IMR-90 (cell line): ENCODE data around the gene KCNJ2. TPM values are rescaled to one million over a fixed set of nuclear protein-coding genes. Genes with fewer than 3 reads are reported as not detected.

ENCODE experiments used
- ATAC-seq: fragments of 200-7000 bp; cut with Tn5 transposase; 2 replicates; pipeline ENCODE4 v1.9.1; 2020; ENCODE audit warnings: low read depth, mild to moderate bottlenecking, moderate library complexity
- BruUV-seq: library from RNA; stranded (reverse); fragments of 400-500 nt; replicated peaks from 2 replicates; lab custom pipeline; 2021; lab: Mats Ljungman, UMichigan
- CTCF ChIA-PET: fragments of 300-600 bp; formaldehyde crosslinking; extraction: SDS; loops from one replicate; lab custom pipeline; 2021; ENCODE audit warnings: antibody characterized with exemption; lab: Yijun Ruan, JAX
- POLR2A ChIA-PET: fragments of 300-600 bp; sonication (Branson Sonifier 250); formaldehyde crosslinking; loops from one replicate; lab custom pipeline; 2022; ENCODE audit warnings: antibody characterized with exemption; ENCODE audit not compliant: unreplicated experiment; lab: Charles Lee
- DNase-seq: peaks from one replicate; pipeline ENCODE4 v3.0.0; 2013
- H2AFZ ChIP-seq: replicated peaks from 2 replicates; pipeline ENCODE3; 2013; ENCODE audit warnings: low read length, mild to moderate bottlenecking; ENCODE audit not compliant: poor library complexity
- H2AK5ac ChIP-seq: 2 replicates; pipeline ENCODE4 v1.6.1; 2013; ENCODE audit warnings: low read depth, low read length, inconsistent platforms
- H2AK9ac ChIP-seq: replicated peaks from 2 replicates; pipeline ENCODE3; 2013; ENCODE audit warnings: mild to moderate bottlenecking, low read depth, low read length, moderate library complexity; ENCODE audit not compliant: poor library complexity
- H2BK120ac ChIP-seq: 2 replicates; pipeline ENCODE4 v1.6.1; 2013; ENCODE audit warnings: low read depth, low read length, inconsistent platforms
- H2BK15ac ChIP-seq: 3 replicates; pipeline ENCODE4 v1.6.1; 2013; ENCODE audit warnings: low read depth, low read length, inconsistent platforms
- H2BK20ac ChIP-seq: 2 replicates; pipeline ENCODE4 v1.6.1; 2013; ENCODE audit warnings: low read depth, mild to moderate bottlenecking, inconsistent platforms, low read length, moderate library complexity
- H2BK5ac ChIP-seq: 2 replicates; pipeline ENCODE4 v1.6.1; 2013; ENCODE audit warnings: mild to moderate bottlenecking, low read depth, low read length, inconsistent platforms; ENCODE audit not compliant: poor library complexity, severe bottlenecking
- H3K14ac ChIP-seq: replicated peaks from 2 replicates; pipeline ENCODE4 v1.6.1; 2013; ENCODE audit warnings: low read depth, low read length, inconsistent platforms
- H3K18ac ChIP-seq: 2 replicates; pipeline ENCODE4 v1.6.1; 2013; ENCODE audit warnings: low read depth, low read length, control low read depth
- H3K23ac ChIP-seq: 2 replicates; pipeline ENCODE4 v1.6.1; 2013; ENCODE audit warnings: low read depth, low read length, inconsistent platforms
- H3K27ac ChIP-seq: 2 replicates; pipeline ENCODE4 v1.5.1; 2013; ENCODE audit warnings: mild to moderate bottlenecking, control low read depth, low read length; ENCODE audit not compliant: insufficient read depth
- H3K27me3 ChIP-seq: 2 replicates; pipeline ENCODE4 v1.6.1; 2013; ENCODE audit warnings: low read length; ENCODE audit not compliant: control insufficient read depth, insufficient read depth
- H3K36me3 ChIP-seq: 2 replicates; pipeline ENCODE4 v1.6.1; 2013; ENCODE audit warnings: low read length, mixed read lengths; ENCODE audit not compliant: control insufficient read depth, insufficient read depth
- H3K4ac ChIP-seq: 2 replicates; pipeline ENCODE4 v1.6.1; 2013; ENCODE audit warnings: low read depth, low read length, inconsistent platforms
- H3K4me1 ChIP-seq: 2 replicates; pipeline ENCODE4 v1.6.1; 2013; ENCODE audit warnings: low read length, mixed read lengths; ENCODE audit not compliant: control insufficient read depth, insufficient read depth
- H3K4me2 ChIP-seq: 2 replicates; pipeline ENCODE4 v1.6.1; 2013; ENCODE audit warnings: low read depth, mild to moderate bottlenecking, control low read depth, low read length, moderate library complexity
- H3K4me3 ChIP-seq: 2 replicates; pipeline ENCODE4 v1.5.1; 2013; ENCODE audit warnings: low read depth, mild to moderate bottlenecking, control low read depth, low read length, moderate library complexity; ENCODE audit not compliant: insufficient read depth
- H3K56ac ChIP-seq: 2 replicates; pipeline ENCODE4 v1.6.1; 2013; ENCODE audit warnings: low read length, inconsistent platforms; ENCODE audit not compliant: insufficient read depth; ENCODE audit errors: extremely low read depth
- H3K79me1 ChIP-seq, 2 experiments: 2 replicates each; pipeline ENCODE4 v1.6.1; 2013; ENCODE audit warnings: low read length in 2 of 2, inconsistent platforms in 1 of 2, low read depth in 1 of 2
- H3K9ac ChIP-seq: 2 replicates; pipeline ENCODE4 v1.6.1; 2013; ENCODE audit warnings: low read depth, low read length, control low read depth
- H3K9me1 ChIP-seq: 2 replicates; pipeline ENCODE4 v1.6.1; 2013; ENCODE audit warnings: low read length, inconsistent platforms; ENCODE audit not compliant: insufficient read depth
- H3K9me3 ChIP-seq: 2 replicates; pipeline ENCODE4 v1.6.1; 2013; ENCODE audit warnings: low read length; ENCODE audit not compliant: control insufficient read depth, insufficient read depth
- H4K20me1 ChIP-seq: 2 replicates; pipeline ENCODE4 v1.6.1; 2013; ENCODE audit warnings: low read length, inconsistent platforms; ENCODE audit not compliant: insufficient read depth
- H4K5ac ChIP-seq: 2 replicates; pipeline ENCODE4 v1.6.1; 2013; ENCODE audit warnings: mild to moderate bottlenecking, low read depth, low read length, control low read depth
- H4K8ac ChIP-seq, 2 experiments: 2 replicates each; pipeline ENCODE4 v1.6.1; 2013; ENCODE audit warnings: low read depth in 2 of 2, low read length in 2 of 2, control low read depth in 1 of 2, inconsistent platforms in 1 of 2
- H4K91ac ChIP-seq: 2 replicates; pipeline ENCODE4 v1.6.1; 2013; ENCODE audit warnings: low read depth, low read length, inconsistent platforms; ENCODE audit not compliant: insufficient read depth
- CHD1 ChIP-seq: IDR thresholded peaks from 2 replicates; pipeline ENCODE4 v1.6.1; 2012; ENCODE audit warnings: low read depth, low read length, improper control_type of control experiment
- FOS ChIP-seq: fragments of 150-350 bp; IDR thresholded peaks from 2 replicates; pipeline ENCODE4 v1.6.1; 2016; ENCODE audit warnings: low read depth, low read length
- POLR2A ChIP-seq: IDR thresholded peaks from 2 replicates; pipeline ENCODE4 v1.6.1; 2012; ENCODE audit warnings: mild to moderate bottlenecking, low read depth, low read length
- WGBS, 2 experiments: methylation state at CpG; one replicate each; pipeline versions ENCODE4 v1.1.5 to v1.1.7; 2013; ENCODE audit warnings: missing lambda C conversion rate in 2 of 2; ENCODE audit not compliant: insufficient read length in 1 of 2; ENCODE audit errors: extremely low coverage in 2 of 2; 5-methylcytosine and 5-hydroxymethylcytosine counted together
- dilution Hi-C: fragments of 300-500 bp; cut with HindIII; formaldehyde crosslinking; loops from one replicate; pipeline ENCODE4 v1.14.3; 2018; ENCODE audit warnings: low sequenced_read_pairs; ENCODE audit not compliant: unreplicated experiment
- in situ Hi-C: fragments of 300-500 bp; cut with MboI; formaldehyde crosslinking; loops from 3 replicates; pipeline ENCODE4 v1.14.3; 2019; ENCODE audit warnings: low sequenced_read_pairs, inconsistent platforms, mixed read lengths
- intact Hi-C: fragments of 100-400 bp; cut with micrococcal nuclease; formaldehyde crosslinking; loops from 2 replicates; pipeline ENCODE4 v1.10.0; 2022
- polyA plus RNA-seq, 3 experiments: library from polyadenylated mRNA; depleted of rRNA; stranded (reverse); fragments of >200 nt; gene quantifications; 2 replicates each; pipeline ENCODE4 v1.2.3, GENCODE V29; 2012; ENCODE audit warnings: low replicate concordance in 1 of 3
- total RNA-seq: library from RNA; depleted of rRNA; stranded (reverse); fragments of >200 nt; gene quantifications from 2 replicates; pipeline ENCODE4 v1.2.3, GENCODE V29; 2012

Gene KCNJ2
- total and polyA plus RNA-seq, 2 of the 4 experiments (the other 2 are of a cell fraction) = 0.55 to 8.6 TPM

- H3K36me3 ChIP-seq = no peaks in the 10 kb centered on the region
- H3K56ac ChIP-seq = no peak overlapping the region
- H3K4ac ChIP-seq = no peak overlapping the region
- no peak overlapping the region for H2BK120ac ChIP-seq
- H4K20me1 ChIP-seq = no peaks in the 10 kb centered on the region
- no peak overlapping the region for H3K14ac ChIP-seq
- no CpG with 5 or more reads among the region's 1 CpG for WGBS, 2 experiments
- H3K79me1 ChIP-seq = no peaks in the 10 kb centered on the region
- H3K18ac ChIP-seq = no peak overlapping the region
- H2BK20ac ChIP-seq = no peak overlapping the region
- H3K23ac ChIP-seq = no peak overlapping the region
- H3K9ac ChIP-seq = no peak overlapping the region
- no peak overlapping the region for H3K4me3 ChIP-seq
- H2AFZ ChIP-seq = no peak overlapping the region
- H2AK9ac ChIP-seq = no peak overlapping the region
- H3K4me1 ChIP-seq = no peaks in the 10 kb centered on the region
- CTCF ChIA-PET = interaction anchor here (0.8 to 1.3 kb wide), 2 partner anchors 555 to 688 kb away, joined by 4 read pairs; no protein-coding TSS in a partner anchor
- ATAC-seq (no peak), DNase-seq (no peak)
- no peak overlapping the region for H2AK5ac ChIP-seq
- POLR2A ChIA-PET = no interaction called here
- H3K4me2 ChIP-seq = no peak overlapping the region
- no peak overlapping the region for H4K5ac ChIP-seq
- no peak for TF ChIP-seq POLR2A
- TF ChIP-seq FOS = no peak
- TF ChIP-seq CHD1 = no peak
- no peak overlapping the region for H2BK15ac ChIP-seq
- H3K27me3 ChIP-seq = no peaks in the 10 kb centered on the region
- intact Hi-C loops (no loop called here), in situ Hi-C loops (loop anchor here (10.0 kb wide), 1 partner anchor 393 kb away; no protein-coding TSS in a partner anchor), dilution Hi-C loops (no loop called here)
- no peak overlapping the region for H4K91ac ChIP-seq
- no TSS peak for BruUV-seq
- H3K9me3 ChIP-seq = no peaks in the 10 kb centered on the region
- no peaks in the 10 kb centered on the region for H3K9me1 ChIP-seq
- H3K27ac ChIP-seq = no peak overlapping the region
- no peak overlapping the region for H4K8ac ChIP-seq
- no peak overlapping the region for H2BK5ac ChIP-seq
These were observed 7.8 kb upstream of the KCNJ2 start for GRCh38 chr17:70161519-70161918.
